HepG2 (cell line): Measurements from ENCODE around the gene RFTN1. TPM values are rescaled to one million over a fixed set of nuclear protein-coding genes. Genes with fewer than 3 reads are reported as not detected.

Experiments
- ATAC-seq: fragments of 200-7000 bp; cut with Tn5 transposase; 3 replicates; pipeline ENCODE4 v1.9.1; 2020; ENCODE audit warnings: mild to moderate bottlenecking, moderate library complexity
- BruUV-seq: library from RNA; stranded (reverse); fragments of 400-500 nt; replicated peaks from 2 replicates; lab custom pipeline; 2021; lab: Mats Ljungman, UMichigan
- CTCF ChIA-PET: fragments of 300-600 bp; formaldehyde crosslinking; extraction: SDS; loops from one replicate; lab custom pipeline; 2021; ENCODE audit warnings: low total read pairs, inconsistent platforms, low intra/inter-chr PET ratio; lab: Yijun Ruan, JAX
- POLR2A ChIA-PET: fragments of 350-600 bp; sonication (Branson Sonifier 250); formaldehyde crosslinking; loops from one replicate; lab custom pipeline; 2020; ENCODE audit warnings: antibody characterized with exemption, inconsistent platforms; lab: Yijun Ruan, JAX
- DNase-seq: peaks from one replicate; pipeline ENCODE4 v3.0.0-alpha.2; 2015; ENCODE audit warnings: low spot score
- FAIRE-seq: peaks from 3 replicates; lab custom pipeline; 2011; peaks lifted over from hg19 to GRCh38; lab: Jason Lieb, UNC
- H2AFZ ChIP-seq: one replicate; pipeline ENCODE4 v1.6.1; 2011; ENCODE audit warnings: low read length, inconsistent platforms
- H3K27ac ChIP-seq: fragments of 300-600 bp; 3 replicates; pipeline ENCODE4 v1.8.0; 2011; ENCODE audit warnings: mixed run types, mild to moderate bottlenecking, mixed read lengths, low read length, inconsistent platforms; ENCODE audit not compliant: insufficient read depth; ENCODE audit errors: extremely low read length
- H3K27me3 ChIP-seq, 2 experiments: fragments of 200-600 bp in 1 of 2; 2 replicates in 1 of 2; 3 replicates in 1 of 2; pipeline versions ENCODE4 v1.6.0 to v1.8.0; 2011; ENCODE audit warnings: low read length in 2 of 2, mild to moderate bottlenecking in 2 of 2, moderate library complexity in 2 of 2, inconsistent platforms in 1 of 2; ENCODE audit not compliant: insufficient read depth in 2 of 2, control insufficient read depth in 1 of 2
- H3K36me3 ChIP-seq, 2 experiments: fragments of 200-600 bp in 1 of 2; replicated peaks in 1 of 2; 2 replicates in 1 of 2; 3 replicates in 1 of 2; pipeline versions ENCODE4 v1.5.1 to v1.8.0; 2011; ENCODE audit warnings: low read length in 2 of 2, inconsistent platforms in 1 of 2; ENCODE audit not compliant: insufficient read depth in 2 of 2, control insufficient read depth in 1 of 2
- H3K4me1 ChIP-seq: 2 replicates; pipeline ENCODE4 v1.5.1; 2012; ENCODE audit warnings: low read length, inconsistent platforms; ENCODE audit not compliant: insufficient read depth
- H3K4me2 ChIP-seq: 2 replicates; pipeline ENCODE4 v1.6.0; 2011; ENCODE audit warnings: low read depth, low read length, inconsistent platforms
- H3K4me3 ChIP-seq, 3 experiments: fragments of 200-600 bp in 1 of 3; sonication (generic), shearing (Covaris generic) in 1 of 3; replicated peaks in 1 of 3; 2 replicates each; pipeline ENCODE4 v1.5.1; 2011 to 2016; ENCODE audit warnings: low read length in 3 of 3, inconsistent platforms in 2 of 3, low read depth in 2 of 3, mild to moderate bottlenecking in 2 of 3, control low read depth in 1 of 3, mixed read lengths in 1 of 3; ENCODE audit not compliant: insufficient read depth in 1 of 3
- H3K79me2 ChIP-seq: one replicate; pipeline ENCODE4 v1.6.1; 2011; ENCODE audit warnings: low read length, inconsistent platforms; ENCODE audit not compliant: insufficient read depth
- H3K9ac ChIP-seq: 2 replicates; pipeline ENCODE4 v1.6.0; 2011; ENCODE audit warnings: mild to moderate bottlenecking, low read depth, low read length, inconsistent platforms; ENCODE audit not compliant: insufficient read depth
- H3K9me3 ChIP-seq: 2 replicates; pipeline ENCODE4 v1.5.1; 2012; ENCODE audit warnings: mild to moderate bottlenecking, low read length
- H4K20me1 ChIP-seq: 2 replicates; pipeline ENCODE4 v1.6.0; 2011; ENCODE audit warnings: inconsistent platforms, mild to moderate bottlenecking, low read length, moderate library complexity; ENCODE audit not compliant: insufficient read depth
- ATF5 ChIP-seq: sonication (generic); formaldehyde crosslinking; IDR thresholded peaks from 2 replicates; pipeline ENCODE4 v1.4.0; 2020; ENCODE audit warnings: mild to moderate bottlenecking, low read depth, missing genetic modification reagents
- GMEB1 ChIP-seq: sonication (generic); formaldehyde crosslinking; IDR thresholded peaks from 2 replicates; pipeline ENCODE4 v1.5.1; 2020; ENCODE audit warnings: missing genetic modification reagents, mild to moderate bottlenecking, borderline replicate concordance
- HINFP ChIP-seq: sonication (generic); formaldehyde crosslinking; IDR thresholded peaks from 2 replicates; pipeline ENCODE4 v1.4.0; 2020; ENCODE audit warnings: low read depth, mild to moderate bottlenecking, missing genetic modification reagents
- JUN ChIP-seq: sonication (generic); formaldehyde crosslinking; IDR thresholded peaks from 2 replicates; pipeline ENCODE4 v1.4.0; 2020; ENCODE audit warnings: mild to moderate bottlenecking, missing genetic modification reagents
- MXD3 ChIP-seq: IDR thresholded peaks from 2 replicates; pipeline ENCODE4 v1.6.1; 2016; ENCODE audit warnings: mild to moderate bottlenecking, missing biosample characterization, missing genetic modification reagents
- NFIB ChIP-seq: sonication (generic); formaldehyde crosslinking; IDR thresholded peaks from 2 replicates; pipeline ENCODE4 v1.9.0; 2021; ENCODE audit warnings: missing genetic modification reagents, mild to moderate bottlenecking, borderline replicate concordance
- TFDP2 ChIP-seq: sonication (generic); formaldehyde crosslinking; IDR thresholded peaks from 2 replicates; pipeline ENCODE4 v1.4.0; 2020; ENCODE audit warnings: missing genetic modification reagents
- ZBTB20 ChIP-seq: sonication (generic); formaldehyde crosslinking; IDR thresholded peaks from 2 replicates; pipeline ENCODE4 v1.8.1; 2023; ENCODE audit warnings: missing genetic modification reagents, low read depth, mild to moderate bottlenecking, borderline replicate concordance
- ZFP36 ChIP-seq: fragments of 150-350 bp; IDR thresholded peaks from 2 replicates; pipeline ENCODE4 v1.6.1; 2018; ENCODE audit warnings: borderline replicate concordance, low read length, low read depth; ENCODE audit not compliant: partially characterized antibody
- ZNF143 ChIP-seq: sonication (generic); formaldehyde crosslinking; IDR thresholded peaks from 2 replicates; pipeline ENCODE4 v1.4.0; 2020; ENCODE audit warnings: missing genetic modification reagents
- ZNF24 ChIP-seq: fragments of 450-650 bp; IDR thresholded peaks from 2 replicates; pipeline ENCODE4 v1.6.1; 2017; ENCODE audit warnings: antibody characterized with exemption, mild to moderate bottlenecking
- ZNF333 ChIP-seq: sonication (generic); formaldehyde crosslinking; IDR thresholded peaks from 2 replicates; pipeline ENCODE4 v1.4.0; 2020; ENCODE audit warnings: mild to moderate bottlenecking, missing genetic modification reagents, borderline replicate concordance
- ZNF33B ChIP-seq: sonication (generic); formaldehyde crosslinking; IDR thresholded peaks from 2 replicates; pipeline ENCODE4 v1.5.1; 2020; ENCODE audit warnings: mild to moderate bottlenecking, missing genetic modification reagents
- ZNF510 ChIP-seq: sonication (generic); formaldehyde crosslinking; IDR thresholded peaks from 2 replicates; pipeline ENCODE4 v1.4.0; 2020; ENCODE audit warnings: low read depth, mild to moderate bottlenecking, missing genetic modification reagents
- WGBS: methylation state at CpG from one replicate; pipeline ENCODE4 v1.1.6; 2017; ENCODE audit warnings: low lambda C conversion rate; 5-methylcytosine and 5-hydroxymethylcytosine counted together
- in situ Hi-C: cut with HindIII; loops from 2 replicates; pipeline ENCODE4 v1.10.0; 2017; ENCODE audit warnings: low pct_unique_long_range_greater_than_20kb; ENCODE audit not compliant: extremely low pct_ligation_motif_present
- intact Hi-C: fragments of 100-400 bp; cut with micrococcal nuclease; formaldehyde crosslinking; loops from one replicate; pipeline ENCODE4 v1.10.0; 2022; ENCODE audit not compliant: unreplicated experiment
- polyA plus RNA-seq, 8 experiments: library from polyadenylated mRNA; depleted of rRNA in 3 of 8; stranded (reverse) in 7 of 8; unstranded in 1 of 8; fragments of >200 nt; fragmentation: Illumina TruSeq in 4 of 8; extraction: Trizol in 4 of 8; gene quantifications; 2 replicates each; pipeline versions ENCODE4 v1.2.1 to v1.2.3, GENCODE V29; 2011 to 2016; ENCODE audit warnings: low read depth in 4 of 8, missing spikeins in 1 of 8, mixed read lengths in 1 of 8; ENCODE audit not compliant: insufficient read depth in 1 of 8
- total RNA-seq, 5 experiments: library from RNA; depleted of rRNA; stranded (reverse); fragments of >200 nt; fragmentation: Illumina TruSeq; extraction: Trizol; gene quantifications; 2 replicates each; pipeline ENCODE4 v1.2.3, GENCODE V29; 2016; ENCODE audit warnings: low read depth in 1 of 5

The RFTN1 gene
- total and polyA plus RNA-seq, 2 of the 13 experiments (the other 11 are each of a cell fraction or from before 2014, with no cell fraction given) = not detected

GRCh38 chr3:16442730-16443129 lies 70.8 kb downstream of the RFTN1 start:
- Histone ChIP-seq H3K4me2 (no peak overlapping the region), H3K27me3 (peaks cover 0 to 3% of the 10 kb centered on the region in 2 experiments; a peak in 2 of 5 replicates), H3K4me1 (no peaks in the 10 kb centered on the region), H3K79me2 (no peaks in the 10 kb centered on the region), H3K27ac (no peak overlapping the region), H3K9ac (no peak overlapping the region), H2AFZ (no peak overlapping the region), H3K9me3 (no peaks in the 10 kb centered on the region), H3K4me3 (no peak overlapping the region), H3K36me3 (no peaks in the 10 kb centered on the region)
- ATAC-seq (no peak), DNase-seq (no peak)
- ChIA-PET CTCF (no interaction called here), POLR2A (no interaction called here)
- no TSS peak for BruUV-seq
- in situ Hi-C loops = no loop called here
- 90% methylated on average over 1 of the region's 1 CpG for WGBS
- TF ChIP-seq MXD3 (CRISPR knock-in tag) = no peak
- TF ChIP-seq TFDP2 (CRISPR knock-in tag) = no peak
- no peak for TF ChIP-seq ZNF333 (CRISPR knock-in tag)
- no peak for TF ChIP-seq ZNF510
- no peak for TF ChIP-seq ZNF24
- TF ChIP-seq NFIB (CRISPR knock-in tag) = no peak
- TF ChIP-seq ZFP36 = no peak
- no peak for TF ChIP-seq ZNF143
- no peak for TF ChIP-seq HINFP (CRISPR knock-in tag)
- no peak for TF ChIP-seq ATF5 (CRISPR knock-in tag)
- no peak for TF ChIP-seq JUN
- no peak for TF ChIP-seq ZBTB20 (CRISPR knock-in tag)
- TF ChIP-seq GMEB1 (CRISPR knock-in tag) = no peak
- TF ChIP-seq ZNF33B (CRISPR knock-in tag) = no peak
- TF ChIP-seq, all 625 proteins: peak for 0
- FAIRE-seq = no peak
- intact Hi-C loops = no loop called here
- no peaks in the 10 kb centered on the region for H4K20me1 ChIP-seq
